22Rv1 (cell line): ENCODE measurements around the gene TRAPPC6A.

ENCODE experiments used
- H3K27ac ChIP-seq: fragments of 450-650 bp; 2 replicates; pipeline ENCODE4 v1.5.1; 2017
- ZFX ChIP-seq: fragments of 450-650 bp; IDR thresholded peaks from 2 replicates; pipeline ENCODE4 v1.6.1; 2017; ENCODE audit warnings: antibody characterized with exemption, borderline replicate concordance
- TF ChIP-seq, protein P1 (sequence below): fragments of 450-650 bp; IDR thresholded peaks from 2 replicates; pipeline ENCODE4 v1.5.1; 2017; ENCODE audit warnings: mild to moderate bottlenecking

Gene TRAPPC6A

DNA sequence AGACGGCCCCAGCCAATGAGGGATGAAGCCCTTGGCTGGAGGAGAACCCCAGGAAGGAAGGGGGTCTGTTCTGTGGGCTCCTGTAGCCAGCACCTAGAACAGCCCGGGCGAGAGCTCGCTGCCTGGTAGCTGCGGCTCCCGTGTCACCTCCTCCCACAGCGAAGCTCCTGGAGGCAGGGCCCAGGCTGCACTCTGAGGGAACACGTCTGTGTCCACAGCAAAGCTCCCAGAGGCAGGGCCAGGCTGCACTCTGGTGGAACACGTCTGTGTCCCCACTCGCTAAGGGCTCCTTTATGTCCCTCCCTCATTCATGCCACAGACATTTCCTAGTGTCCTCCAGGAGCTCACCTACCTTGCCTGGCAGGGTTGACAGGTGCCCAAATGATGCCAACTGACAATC, 8.4 kb downstream of the TRAPPC6A start:
- H3K27ac ChIP-seq, result no peak overlapping the region

DNA sequence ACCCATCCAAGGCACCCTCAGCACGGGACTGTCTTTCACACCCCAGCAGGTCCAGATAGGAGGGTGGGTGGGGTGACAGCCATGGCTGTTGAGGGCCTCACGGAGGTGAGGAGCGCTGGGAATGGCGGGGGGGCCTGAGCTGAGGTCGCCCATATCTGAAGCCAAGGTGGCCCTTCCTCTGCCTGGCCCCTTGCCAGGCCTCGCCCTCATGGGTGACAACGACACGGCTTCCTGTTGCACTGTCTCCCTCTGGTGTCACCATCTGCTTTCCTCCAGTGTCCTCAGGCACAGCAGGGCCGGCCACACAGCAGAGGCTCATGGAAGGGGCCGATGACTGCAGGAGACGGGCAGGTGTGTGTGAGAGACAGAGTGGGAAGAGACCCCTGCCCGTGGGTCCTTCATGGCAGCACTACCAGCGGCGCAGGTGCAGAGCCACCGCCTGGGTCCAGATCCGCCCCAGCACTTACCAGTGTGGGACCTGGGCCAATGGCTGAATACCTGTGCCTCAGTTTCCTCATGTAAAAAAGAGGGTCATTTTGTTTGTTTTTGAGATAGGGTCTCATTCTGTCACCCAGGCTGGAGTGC, 9.2 kb downstream of the TRAPPC6A start:
- TF ChIP-seq, protein P1, sequence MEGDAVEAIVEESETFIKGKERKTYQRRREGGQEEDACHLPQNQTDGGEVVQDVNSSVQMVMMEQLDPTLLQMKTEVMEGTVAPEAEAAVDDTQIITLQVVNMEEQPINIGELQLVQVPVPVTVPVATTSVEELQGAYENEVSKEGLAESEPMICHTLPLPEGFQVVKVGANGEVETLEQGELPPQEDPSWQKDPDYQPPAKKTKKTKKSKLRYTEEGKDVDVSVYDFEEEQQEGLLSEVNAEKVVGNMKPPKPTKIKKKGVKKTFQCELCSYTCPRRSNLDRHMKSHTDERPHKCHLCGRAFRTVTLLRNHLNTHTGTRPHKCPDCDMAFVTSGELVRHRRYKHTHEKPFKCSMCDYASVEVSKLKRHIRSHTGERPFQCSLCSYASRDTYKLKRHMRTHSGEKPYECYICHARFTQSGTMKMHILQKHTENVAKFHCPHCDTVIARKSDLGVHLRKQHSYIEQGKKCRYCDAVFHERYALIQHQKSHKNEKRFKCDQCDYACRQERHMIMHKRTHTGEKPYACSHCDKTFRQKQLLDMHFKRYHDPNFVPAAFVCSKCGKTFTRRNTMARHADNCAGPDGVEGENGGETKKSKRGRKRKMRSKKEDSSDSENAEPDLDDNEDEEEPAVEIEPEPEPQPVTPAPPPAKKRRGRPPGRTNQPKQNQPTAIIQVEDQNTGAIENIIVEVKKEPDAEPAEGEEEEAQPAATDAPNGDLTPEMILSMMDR, result no peak
- TF ChIP-seq ZFX, result no peak
- no peak overlapping the region for H3K27ac ChIP-seq

More for the DNA sequence above, 8.4 kb downstream of the TRAPPC6A start:
- TF ChIP-seq, protein P1, result no peak
- TF ChIP-seq ZFX, result no peak

DNA sequence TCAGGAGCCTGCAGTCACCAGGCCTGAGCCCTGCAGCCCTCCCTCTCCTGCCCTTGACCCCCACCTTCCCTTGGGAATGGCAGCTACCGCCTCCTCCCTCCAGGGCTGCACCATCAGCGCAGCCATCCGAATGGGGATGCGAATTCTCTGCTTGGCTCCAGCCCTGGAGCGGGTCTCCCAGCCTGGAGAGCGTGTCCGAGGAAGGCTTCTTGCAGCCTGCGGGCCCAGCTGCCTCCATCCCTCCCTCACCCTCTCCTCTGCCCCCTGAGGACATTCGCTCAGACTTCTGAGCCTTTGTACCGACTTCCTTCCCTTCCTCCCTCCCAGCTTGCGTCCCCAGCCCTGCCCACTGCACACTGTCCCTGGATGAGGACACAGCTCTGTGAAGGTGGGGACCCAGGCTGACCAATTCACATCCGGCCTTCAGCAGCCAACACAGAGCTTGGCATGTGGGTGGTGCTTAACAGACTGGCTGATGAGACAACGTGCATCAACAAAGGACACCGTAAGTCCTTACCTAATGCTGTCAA, 11.2 kb downstream of the TRAPPC6A start:
- no peak overlapping the region for H3K27ac ChIP-seq
- TF ChIP-seq, protein P1, result no peak
- no peak for TF ChIP-seq ZFX

DNA sequence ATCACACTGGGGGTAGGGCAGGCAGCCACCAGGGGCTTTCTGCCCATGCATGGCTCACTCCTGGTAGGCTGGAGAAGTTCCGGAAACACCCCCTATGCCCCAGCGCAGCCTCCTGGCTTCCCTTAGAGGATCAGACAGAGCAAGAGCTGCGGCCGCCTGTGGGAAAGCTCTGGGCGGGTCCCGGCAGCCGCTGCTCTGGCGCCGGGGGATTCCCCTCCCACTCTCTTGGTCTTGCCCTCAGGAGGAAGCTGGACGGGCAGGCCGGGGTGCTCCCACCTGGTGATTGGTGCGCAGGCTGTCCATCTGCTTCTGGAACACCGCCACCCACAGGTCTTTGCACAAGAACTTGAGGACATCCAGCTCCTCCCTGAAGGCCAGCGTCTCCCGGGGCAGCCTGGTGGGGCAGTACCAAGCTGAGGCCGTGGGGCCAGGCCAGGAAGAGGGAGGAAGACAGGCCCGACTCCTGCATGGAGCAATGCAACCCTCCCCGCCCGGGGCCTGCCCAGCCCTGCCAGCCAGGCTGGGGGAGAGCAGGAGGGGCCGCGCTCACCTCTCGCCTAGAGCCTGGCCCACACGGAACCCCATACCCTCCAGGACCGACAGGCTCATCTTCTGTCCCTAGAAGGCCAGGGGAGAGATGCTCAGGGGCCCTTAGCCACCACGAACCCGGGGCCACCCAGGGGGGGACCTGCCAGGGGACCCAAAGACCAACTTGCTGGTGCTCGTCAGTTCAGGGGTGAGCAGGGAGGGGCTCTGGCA, 13.3 kb downstream of the TRAPPC6A start:
- TF ChIP-seq ZFX, result no peak
- TF ChIP-seq, protein P1, result no peak
- no peak overlapping the region for H3K27ac ChIP-seq

DNA sequence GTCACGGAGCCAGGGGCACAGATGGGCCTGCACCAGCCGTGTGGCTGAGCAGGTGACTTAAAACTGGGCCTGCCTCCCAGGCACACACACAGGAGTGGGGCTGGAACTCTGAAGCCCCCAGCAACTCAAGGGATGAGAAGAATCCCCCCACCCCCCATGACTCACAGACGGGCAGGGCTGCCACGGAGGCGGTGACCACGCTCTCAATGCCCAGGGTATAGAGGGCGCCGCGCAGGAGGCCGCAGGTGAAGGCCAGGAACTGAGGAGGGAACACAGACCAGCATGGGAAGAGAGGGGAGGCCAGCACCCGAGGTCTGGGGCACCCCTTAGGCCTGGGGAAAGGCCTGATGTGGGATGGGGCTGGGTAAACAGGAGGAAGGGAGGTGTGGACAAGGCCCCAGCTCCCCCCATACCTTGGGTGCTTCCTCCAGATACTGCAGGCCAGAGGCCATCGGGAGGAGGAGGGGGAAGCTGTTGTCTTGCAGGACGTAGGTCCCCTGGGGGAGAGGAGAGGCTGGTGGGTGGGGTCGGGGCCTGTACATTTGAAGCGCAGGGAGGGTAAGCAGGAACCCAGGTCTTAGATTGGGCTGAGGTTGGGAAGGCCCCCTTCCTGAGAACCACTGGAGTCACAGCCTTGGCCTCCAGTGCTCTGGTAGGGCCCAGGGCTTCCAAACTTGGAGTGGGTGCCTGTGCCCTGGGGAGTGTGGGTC, 14.1 kb downstream of the TRAPPC6A start:
- no peak overlapping the region for H3K27ac ChIP-seq
- TF ChIP-seq, protein P1, result no peak
- TF ChIP-seq ZFX, result no peak

DNA sequence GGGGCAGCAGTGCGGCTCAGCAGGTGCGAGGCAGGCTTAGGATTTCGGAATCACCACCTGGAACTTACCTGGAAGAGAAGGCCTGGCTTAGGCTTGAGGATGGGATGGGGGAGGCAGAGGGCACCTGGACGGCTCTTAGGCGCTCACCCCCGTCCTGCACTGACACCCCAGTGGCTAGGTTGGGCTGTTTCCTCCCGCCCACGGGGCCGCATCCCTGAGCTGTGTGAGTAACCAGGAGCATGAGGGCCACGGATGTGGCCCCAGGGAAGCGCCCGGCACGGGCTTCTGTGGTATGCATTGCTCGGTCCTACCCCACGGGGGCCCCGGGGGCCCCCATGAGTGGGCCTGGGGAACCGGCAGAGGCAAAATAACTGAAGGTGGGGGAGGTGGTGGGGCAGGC, 14.9 kb downstream of the TRAPPC6A start:
- H3K27ac ChIP-seq, result no peak overlapping the region
- no peak for TF ChIP-seq ZFX
- TF ChIP-seq, protein P1, result no peak
